B cell (primary cell): ENCODE results near the gene SMIM1.

ENCODE experiments used
- CTCF ChIP-seq: fragments of 200-600 bp; IDR thresholded peaks from one replicate; pipeline ENCODE4 v1.8.0; 2022; ENCODE audit warnings: antibody characterized with exemption, mild to moderate bottlenecking
- EZH2 ChIP-seq: IDR thresholded peaks from 2 replicates; pipeline ENCODE4 v1.6.1; 2012; ENCODE audit warnings: borderline replicate concordance, low read depth, mild to moderate bottlenecking, moderate library complexity, low read length; ENCODE audit not compliant: insufficient read depth, poor library complexity, severe bottlenecking

GRCh38 chr1:3775490-3776230 lies 3.1 kb downstream of the SMIM1 start:
- TF ChIP-seq CTCF (peak; percentile 61), EZH2 (no peak)
